Measurements from ENCODE around the gene SLK.

The SLK gene

DNA sequence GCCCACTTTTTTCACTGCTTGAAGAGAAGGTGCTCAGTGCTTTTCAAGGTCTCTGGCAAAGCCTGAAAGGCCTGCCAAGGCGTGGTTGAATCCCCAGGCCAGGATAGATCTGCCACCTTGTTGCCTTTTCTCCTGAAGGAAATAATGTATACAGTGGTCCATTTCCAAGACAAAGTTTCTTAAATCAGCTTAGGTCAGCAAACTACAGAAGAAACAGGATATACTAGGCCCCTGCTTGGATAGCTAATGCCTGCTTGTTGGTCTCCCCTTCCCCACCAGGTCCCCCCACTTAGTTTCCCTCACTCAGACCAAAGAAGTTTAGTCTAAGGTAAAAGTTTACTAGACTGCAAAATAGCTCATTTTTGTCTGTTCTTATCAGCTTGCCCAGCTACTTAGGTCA is 98.8 kb downstream of the SLK start:
- TF ChIP-seq, protein P1, sequence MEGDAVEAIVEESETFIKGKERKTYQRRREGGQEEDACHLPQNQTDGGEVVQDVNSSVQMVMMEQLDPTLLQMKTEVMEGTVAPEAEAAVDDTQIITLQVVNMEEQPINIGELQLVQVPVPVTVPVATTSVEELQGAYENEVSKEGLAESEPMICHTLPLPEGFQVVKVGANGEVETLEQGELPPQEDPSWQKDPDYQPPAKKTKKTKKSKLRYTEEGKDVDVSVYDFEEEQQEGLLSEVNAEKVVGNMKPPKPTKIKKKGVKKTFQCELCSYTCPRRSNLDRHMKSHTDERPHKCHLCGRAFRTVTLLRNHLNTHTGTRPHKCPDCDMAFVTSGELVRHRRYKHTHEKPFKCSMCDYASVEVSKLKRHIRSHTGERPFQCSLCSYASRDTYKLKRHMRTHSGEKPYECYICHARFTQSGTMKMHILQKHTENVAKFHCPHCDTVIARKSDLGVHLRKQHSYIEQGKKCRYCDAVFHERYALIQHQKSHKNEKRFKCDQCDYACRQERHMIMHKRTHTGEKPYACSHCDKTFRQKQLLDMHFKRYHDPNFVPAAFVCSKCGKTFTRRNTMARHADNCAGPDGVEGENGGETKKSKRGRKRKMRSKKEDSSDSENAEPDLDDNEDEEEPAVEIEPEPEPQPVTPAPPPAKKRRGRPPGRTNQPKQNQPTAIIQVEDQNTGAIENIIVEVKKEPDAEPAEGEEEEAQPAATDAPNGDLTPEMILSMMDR (IDR thresholded peaks at IDR 0.05; ENCODE audit: insufficient read depth, low read length, poor library complexity, severe bottlenecking) = no peak
- no peak for TF ChIP-seq EZH2phosphoT487 (conservative IDR thresholded peaks at IDR 0.05; ENCODE audit: low read length)

GRCh38 chr10:104066945-104067344 is 100.0 kb downstream of the SLK start:
- TF ChIP-seq, protein P1 (IDR thresholded peaks at IDR 0.05; ENCODE audit: insufficient read depth, low read length, poor library complexity, severe bottlenecking) = no peak
- no peak for TF ChIP-seq EZH2phosphoT487 (conservative IDR thresholded peaks at IDR 0.05; ENCODE audit: low read length)
- H3K4me3 ChIP-seq (ENCODE audit: insufficient read depth, low read length, poor library complexity, severe bottlenecking) = no peak overlapping the region
- no peaks in the 10 kb centered on the region for H3K36me3 ChIP-seq (ENCODE audit: low read length)
- no peak overlapping the region for H3K9ac ChIP-seq (ENCODE audit: low read length)
- H3K79me2 ChIP-seq (ENCODE audit: insufficient read depth, low read length) = no peaks in the 10 kb centered on the region
- no peaks in the 10 kb centered on the region for H3K27me3 ChIP-seq (ENCODE audit: low read length)
- H3K9me2 ChIP-seq (replicated peaks; ENCODE audit: insufficient read depth, low read length) = no peaks in the 10 kb centered on the region
- no peak overlapping the region for H2AFZ ChIP-seq (ENCODE audit: low read depth, low read length, severe bottlenecking)
- no peaks in the 10 kb centered on the region for H3F3A ChIP-seq (ENCODE audit: insufficient read depth)
- no peak overlapping the region for H3K27ac ChIP-seq (ENCODE audit: low read depth, low read length)
- no peak overlapping the region for H3K4me2 ChIP-seq (ENCODE audit: low read depth, low read length, poor library complexity, severe bottlenecking)
- no peaks in the 10 kb centered on the region for H4K20me1 ChIP-seq (ENCODE audit: low read depth, low read length)
- no peaks in the 10 kb centered on the region for H3K9me3 ChIP-seq (ENCODE audit: insufficient read depth, low read length)

More for the DNA sequence above, 98.8 kb downstream of the SLK start:
- Histone ChIP-seq H3K4me2 (ENCODE audit: low read depth, low read length, poor library complexity, severe bottlenecking) (no peak overlapping the region), H3K27me3 (ENCODE audit: low read length) (no peaks in the 10 kb centered on the region), H3F3A (ENCODE audit: insufficient read depth) (no peaks in the 10 kb centered on the region), H4K20me1 (ENCODE audit: low read depth, low read length) (no peaks in the 10 kb centered on the region), H3K27ac (ENCODE audit: low read depth, low read length) (no peak overlapping the region), H3K9ac (ENCODE audit: low read length) (no peak overlapping the region), H2AFZ (ENCODE audit: low read depth, low read length, severe bottlenecking) (no peak overlapping the region), H3K9me3 (ENCODE audit: insufficient read depth, low read length) (no peaks in the 10 kb centered on the region), H3K4me3 (ENCODE audit: insufficient read depth, low read length, poor library complexity, severe bottlenecking) (no peak overlapping the region), H3K9me2 (replicated peaks; ENCODE audit: insufficient read depth, low read length) (no peaks in the 10 kb centered on the region), H3K79me2 (ENCODE audit: insufficient read depth, low read length) (no peaks in the 10 kb centered on the region), H3K36me3 (ENCODE audit: low read length) (no peaks in the 10 kb centered on the region)

- H3K4me2 ChIP-seq (ENCODE audit: low read depth, low read length, poor library complexity, severe bottlenecking) = no peak overlapping the region
- no peaks in the 10 kb centered on the region for H3K27me3 ChIP-seq (ENCODE audit: low read length)
- H4K20me1 ChIP-seq (ENCODE audit: low read depth, low read length) = no peaks in the 10 kb centered on the region
- no peak overlapping the region for H2AFZ ChIP-seq (ENCODE audit: low read depth, low read length, severe bottlenecking)
- no peaks in the 10 kb centered on the region for H3F3A ChIP-seq (ENCODE audit: insufficient read depth)
- TF ChIP-seq EZH2phosphoT487 (conservative IDR thresholded peaks at IDR 0.05; ENCODE audit: low read length) = no peak
- H3K4me3 ChIP-seq (ENCODE audit: insufficient read depth, low read length, poor library complexity, severe bottlenecking) = no peak overlapping the region
- H3K36me3 ChIP-seq (ENCODE audit: low read length) = no peaks in the 10 kb centered on the region
- no peaks in the 10 kb centered on the region for H3K9me3 ChIP-seq (ENCODE audit: insufficient read depth, low read length)
- no peaks in the 10 kb centered on the region for H3K9me2 ChIP-seq (replicated peaks; ENCODE audit: insufficient read depth, low read length)
- H3K9ac ChIP-seq (ENCODE audit: low read length) = no peak overlapping the region
- H3K27ac ChIP-seq (ENCODE audit: low read depth, low read length) = no peak overlapping the region
- no peaks in the 10 kb centered on the region for H3K79me2 ChIP-seq (ENCODE audit: insufficient read depth, low read length)
Observed at GRCh38 chr10:104067525-104067924, 100.6 kb downstream of the SLK start.

DNA sequence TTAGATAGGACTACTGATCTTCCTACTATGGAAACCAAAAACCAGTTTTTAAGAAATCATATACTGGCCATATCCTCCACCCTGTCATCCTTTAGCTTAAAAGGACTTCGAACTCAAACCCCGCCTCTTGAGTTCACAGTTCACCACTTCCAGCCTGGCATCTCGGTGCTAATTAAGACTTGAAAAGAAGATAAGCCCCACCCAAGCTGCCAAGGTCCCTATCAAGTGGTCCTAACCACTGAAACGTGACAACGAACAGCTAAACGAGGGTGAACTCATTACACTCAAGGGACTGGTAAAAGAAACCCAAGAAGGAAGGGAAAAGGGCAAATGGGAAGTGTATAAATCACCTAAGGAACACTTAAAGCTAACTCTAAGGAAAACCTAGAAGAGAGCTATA is 102.7 kb downstream of the SLK start:
- Histone ChIP-seq H3K9me3 (ENCODE audit: insufficient read depth, low read length) (no peaks in the 10 kb centered on the region), H3K79me2 (ENCODE audit: insufficient read depth, low read length) (no peaks in the 10 kb centered on the region), H3K9ac (ENCODE audit: low read length) (no peak overlapping the region), H3F3A (ENCODE audit: insufficient read depth) (no peaks in the 10 kb centered on the region), H3K9me2 (replicated peaks; ENCODE audit: insufficient read depth, low read length) (no peaks in the 10 kb centered on the region), H4K20me1 (ENCODE audit: low read depth, low read length) (no peaks in the 10 kb centered on the region), H3K27ac (ENCODE audit: low read depth, low read length) (no peak overlapping the region), H3K4me3 (ENCODE audit: insufficient read depth, low read length, poor library complexity, severe bottlenecking) (no peak overlapping the region), H3K4me2 (ENCODE audit: low read depth, low read length, poor library complexity, severe bottlenecking) (no peak overlapping the region), H3K27me3 (ENCODE audit: low read length) (no peaks in the 10 kb centered on the region), H3K36me3 (ENCODE audit: low read length) (no peaks in the 10 kb centered on the region), H2AFZ (ENCODE audit: low read depth, low read length, severe bottlenecking) (no peak overlapping the region)
- TF ChIP-seq, protein P1 (IDR thresholded peaks at IDR 0.05; ENCODE audit: insufficient read depth, low read length, poor library complexity, severe bottlenecking) = no peak
- no peak for TF ChIP-seq EZH2phosphoT487 (conservative IDR thresholded peaks at IDR 0.05; ENCODE audit: low read length)
